NCI-H510A (cell line): Measurements from ENCODE around the gene SHE.

Source experiments
- DNase-seq: peaks from one replicate; lab custom pipeline; 2025; lab: John Stamatoyannopoulos, UW

Gene SHE

DNA sequence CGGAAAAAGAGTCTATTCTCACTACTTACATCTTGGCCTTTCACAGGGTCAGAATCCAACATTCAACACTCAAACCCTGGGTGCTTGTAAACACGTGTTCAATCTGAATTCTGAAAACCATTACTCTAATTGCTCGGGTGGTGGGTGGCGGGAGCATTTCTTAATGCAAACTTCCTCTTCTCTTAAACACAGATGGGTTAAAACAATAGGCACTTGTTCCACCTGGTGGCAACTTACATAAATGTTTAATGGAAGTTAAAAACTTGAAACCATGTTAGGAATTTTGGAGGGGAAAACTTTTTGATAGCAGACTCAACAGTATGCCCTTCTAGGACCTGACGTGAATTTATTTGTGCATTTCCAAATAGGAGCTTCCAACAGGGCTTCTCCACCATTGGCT is 23.6 kb downstream of the SHE start:
- DNase-seq: no peak

DNA sequence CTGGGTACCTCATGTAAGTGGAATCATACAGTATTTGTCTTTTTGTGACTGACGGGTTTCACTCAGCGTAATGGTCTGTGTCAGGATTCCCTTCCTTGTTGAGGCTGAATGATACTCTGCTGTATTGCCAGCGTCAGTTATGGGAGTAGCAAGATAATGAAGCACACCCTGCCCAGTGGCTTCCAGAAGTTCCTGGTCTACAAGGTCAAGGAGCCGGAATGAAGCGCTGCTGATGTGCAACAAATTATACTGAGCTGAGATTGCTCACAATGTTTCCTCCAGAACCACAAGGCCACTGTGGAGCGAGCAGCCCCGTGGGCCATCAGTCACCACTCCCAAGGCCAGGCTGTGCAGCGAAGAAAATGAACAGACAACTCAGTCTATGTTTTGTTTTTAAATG is 24.2 kb downstream of the SHE start:
- no peak for DNase-seq

DNA sequence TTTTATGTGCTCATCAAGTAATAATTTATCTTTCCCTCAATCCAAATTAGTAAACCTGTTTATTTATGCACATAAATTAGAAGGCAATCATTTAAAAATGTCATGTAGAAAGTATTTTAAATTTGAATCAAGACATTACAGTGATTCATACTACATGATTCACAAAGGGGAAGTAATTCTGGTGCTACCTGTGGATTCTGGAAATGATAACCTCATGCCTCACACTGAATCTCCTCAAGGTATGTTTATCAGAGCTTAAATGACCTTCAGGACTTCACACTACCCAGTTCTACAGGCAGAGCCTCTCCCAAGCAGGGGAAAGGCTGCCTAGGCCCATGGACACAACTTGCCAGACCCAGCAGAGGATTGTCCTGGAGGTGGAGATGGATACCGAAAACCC is 25.4 kb downstream of the SHE start:
- DNase-seq: no peak

- no peak for DNase-seq
These were observed 27.4 kb downstream of the SHE start for GRCh38 chr1:154474802-154475201.

- DNase-seq: no peak
These were observed 30.9 kb downstream of the SHE start for GRCh38 chr1:154471304-154471703.

DNA sequence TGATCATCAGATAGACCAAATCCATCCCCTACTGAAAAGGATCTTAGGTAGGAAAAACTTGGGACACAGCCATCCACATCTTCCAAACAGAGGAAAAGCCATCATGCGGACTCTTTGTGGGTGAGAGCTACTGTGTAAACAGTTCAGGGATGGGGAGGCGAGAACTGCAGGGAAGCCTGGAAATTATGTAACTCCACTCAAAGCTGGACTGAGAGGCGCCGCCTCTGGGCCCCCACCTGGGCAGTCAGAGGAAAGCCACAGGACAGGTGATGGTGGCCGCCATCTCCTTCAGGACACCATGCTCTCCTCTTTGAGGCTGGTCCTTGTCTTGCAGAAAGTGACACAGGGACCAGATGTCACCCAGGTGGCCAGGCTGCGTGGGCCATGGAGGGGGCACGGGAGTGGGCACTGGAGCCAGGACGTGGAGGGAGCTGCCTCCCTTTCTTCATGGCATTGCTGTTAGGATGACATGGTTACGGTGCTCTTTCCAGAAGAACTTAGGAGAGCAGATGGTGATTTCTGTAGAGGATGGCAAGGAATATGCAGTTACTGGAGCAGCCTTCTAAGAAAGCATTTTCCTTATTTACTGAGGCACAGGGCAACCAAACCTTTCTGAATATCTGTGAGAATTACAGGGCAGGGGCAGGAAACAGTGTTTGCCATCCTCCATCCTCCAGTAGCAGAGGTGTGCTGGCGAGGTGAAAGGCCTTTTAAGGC is 32.2 kb downstream of the SHE start:
- DNase-seq: peak; percentile 17

DNA sequence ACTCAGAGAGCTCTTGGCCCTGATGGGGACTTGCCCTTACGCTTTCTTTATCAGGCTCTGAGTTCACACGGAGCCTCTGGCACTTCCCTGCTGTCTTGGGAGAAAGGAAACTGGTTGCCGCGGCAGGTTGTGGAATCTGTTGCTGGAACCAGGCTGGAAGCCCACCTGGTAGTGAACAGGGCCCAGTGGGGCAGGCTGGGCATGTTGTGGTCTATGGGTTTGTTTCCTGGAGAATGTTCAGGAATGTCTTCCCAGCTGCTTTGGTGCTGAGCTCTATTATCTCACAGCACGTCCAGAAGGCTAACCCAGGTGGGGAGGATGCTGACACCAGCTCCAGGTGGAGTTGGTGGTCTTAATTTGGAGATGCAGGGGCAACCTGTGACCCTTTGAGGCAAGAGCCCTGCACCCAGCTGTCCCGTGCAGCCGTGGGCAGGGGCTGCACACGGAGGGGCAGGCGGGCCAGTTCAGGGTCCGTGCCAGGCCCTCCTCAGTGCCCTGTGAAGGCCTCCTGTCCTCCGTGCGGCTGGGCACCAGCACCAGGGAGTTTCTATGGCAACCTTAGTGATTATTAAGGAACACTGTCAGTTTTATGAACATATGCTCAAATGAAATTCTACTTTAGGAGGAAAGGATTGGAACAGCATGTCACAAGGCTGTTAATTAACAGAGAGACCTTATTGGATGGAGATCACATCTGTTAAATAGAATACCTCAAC is 33.5 kb downstream of the SHE start:
- no peak for DNase-seq

- no peak for DNase-seq
These were observed 34.6 kb downstream of the SHE start for GRCh38 chr1:154467434-154468102.

GRCh38 chr1:154466921-154467417 is 35.2 kb downstream of the SHE start:
- DNase-seq: no peak

DNA sequence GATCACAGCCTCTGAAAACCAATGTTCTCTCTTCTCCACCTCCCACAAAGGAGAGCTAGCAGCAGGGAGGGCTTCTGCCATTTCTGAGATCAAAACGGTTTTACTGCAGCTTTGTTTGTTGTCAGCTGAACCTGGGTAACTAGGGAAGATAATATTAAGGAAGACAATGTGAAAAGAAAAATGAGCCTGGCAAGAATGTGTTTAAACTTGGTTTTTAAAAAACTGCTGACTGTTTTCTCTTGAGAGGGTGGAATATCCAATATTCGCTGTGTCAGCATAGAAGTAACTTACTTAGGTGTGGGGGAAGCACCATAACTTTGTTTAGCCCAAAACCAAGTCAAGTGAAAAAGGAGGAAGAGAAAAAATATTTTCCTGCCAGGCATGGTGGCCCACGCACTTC is 36.0 kb downstream of the SHE start:
- DNase-seq: no peak

GRCh38 chr1:154465621-154466195 is 36.5 kb downstream of the SHE start:
- no peak for DNase-seq

- DNase-seq: no peak
These were observed 38.7 kb downstream of the SHE start for GRCh38 chr1:154463512-154463990.

- DNase-seq: no peak
These were observed 41.4 kb downstream of the SHE start for GRCh38 chr1:154460695-154461260.

DNA sequence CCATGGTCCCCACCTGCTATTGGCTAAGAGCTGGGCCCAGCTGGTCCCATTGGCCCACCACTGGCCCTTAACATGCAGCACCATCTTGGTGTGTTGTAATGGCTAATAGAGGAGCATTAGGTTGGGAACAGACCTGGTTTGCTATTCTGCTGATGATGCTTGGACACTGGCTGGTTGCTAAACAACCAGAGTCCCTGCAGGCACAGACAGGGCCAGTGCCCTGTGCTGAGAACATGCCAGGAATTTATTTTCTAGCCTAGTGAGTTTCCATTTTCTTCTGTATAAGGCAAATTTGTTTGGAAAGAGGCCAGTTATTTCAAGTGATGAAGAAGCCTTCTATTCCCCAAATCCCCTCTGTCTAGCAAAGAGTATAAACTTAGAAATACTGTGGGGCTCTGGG is 43.1 kb downstream of the SHE start:
- DNase-seq: no peak

DNA sequence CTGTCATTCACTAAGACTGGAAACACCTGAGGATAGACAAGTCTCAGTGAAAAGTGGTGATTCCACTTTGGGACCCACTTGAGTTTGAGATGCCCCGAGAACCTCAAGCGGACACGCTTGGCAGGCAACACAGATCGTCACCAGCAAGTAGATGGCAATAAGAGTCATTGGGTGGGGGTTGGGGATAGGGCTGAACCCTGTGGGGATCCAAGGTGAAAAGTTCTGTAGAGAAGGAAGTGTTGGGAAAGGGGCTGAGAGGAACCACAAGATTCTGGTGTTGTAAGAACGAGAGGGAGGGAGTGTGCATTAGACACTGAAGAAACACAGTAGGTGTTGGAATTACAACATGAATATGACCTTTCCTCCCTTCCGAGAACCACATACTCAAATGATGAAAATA is 45.6 kb downstream of the SHE start:
- DNase-seq: no peak

GRCh38 chr1:154454386-154455120 is 47.7 kb downstream of the SHE start:
- no peak for DNase-seq

DNA sequence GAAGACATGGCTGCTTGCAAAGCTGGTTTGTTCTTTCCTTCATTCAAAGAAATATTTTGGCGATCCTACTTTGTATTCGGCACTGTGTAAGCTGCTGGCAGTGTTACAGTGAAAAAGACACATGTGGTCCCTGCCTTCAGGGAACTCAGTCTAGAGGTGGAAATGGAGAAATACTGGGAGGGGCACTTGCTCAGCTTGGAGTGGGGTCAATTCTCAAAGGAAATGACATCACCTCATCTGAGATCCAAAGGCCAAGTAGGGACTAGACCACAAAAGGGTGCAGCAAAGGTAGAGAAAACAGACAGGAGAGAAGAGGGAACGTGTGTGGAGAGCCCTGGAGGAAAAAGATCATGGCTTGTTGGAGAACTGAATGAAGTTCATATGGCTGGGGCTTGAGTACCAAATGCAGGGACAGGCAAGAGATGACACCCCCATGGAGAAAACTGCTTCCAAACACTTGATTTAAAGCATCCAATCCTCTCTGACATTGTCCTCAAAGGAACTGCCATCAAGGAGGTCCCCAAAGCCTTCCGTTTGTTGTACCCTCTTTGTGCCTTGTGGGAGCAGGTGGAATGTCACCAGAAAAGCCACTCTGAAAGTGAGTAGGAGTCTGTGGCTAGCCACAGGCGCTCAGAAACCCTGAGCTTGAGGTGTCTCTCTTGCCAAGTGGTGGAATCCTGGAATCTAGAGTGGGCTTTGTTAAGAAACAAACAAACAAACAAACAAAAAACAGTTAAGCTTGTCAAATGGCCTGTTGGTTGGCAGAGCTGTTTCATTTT is 48.4 kb downstream of the SHE start:
- no peak for DNase-seq

DNA sequence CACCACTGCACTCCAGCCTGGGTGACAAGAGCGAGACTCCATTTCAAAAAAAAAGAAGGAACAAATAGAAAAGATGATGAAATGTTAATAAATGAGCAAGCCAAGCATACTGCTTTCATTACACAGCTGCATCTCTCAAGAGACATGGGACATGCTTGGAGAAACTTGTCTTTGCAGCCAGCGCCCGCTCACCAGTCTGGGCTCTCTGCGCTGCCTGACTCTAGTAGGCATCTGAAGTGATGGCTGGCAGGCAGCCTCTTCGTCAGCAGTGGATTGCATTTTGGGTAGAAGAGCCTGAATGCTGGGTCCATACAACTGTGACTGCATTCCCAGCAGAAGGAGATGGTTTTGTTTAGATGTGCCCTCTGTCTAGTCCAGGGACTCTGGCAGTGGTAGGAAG is 49.1 kb downstream of the SHE start:
- DNase-seq: no peak

DNA sequence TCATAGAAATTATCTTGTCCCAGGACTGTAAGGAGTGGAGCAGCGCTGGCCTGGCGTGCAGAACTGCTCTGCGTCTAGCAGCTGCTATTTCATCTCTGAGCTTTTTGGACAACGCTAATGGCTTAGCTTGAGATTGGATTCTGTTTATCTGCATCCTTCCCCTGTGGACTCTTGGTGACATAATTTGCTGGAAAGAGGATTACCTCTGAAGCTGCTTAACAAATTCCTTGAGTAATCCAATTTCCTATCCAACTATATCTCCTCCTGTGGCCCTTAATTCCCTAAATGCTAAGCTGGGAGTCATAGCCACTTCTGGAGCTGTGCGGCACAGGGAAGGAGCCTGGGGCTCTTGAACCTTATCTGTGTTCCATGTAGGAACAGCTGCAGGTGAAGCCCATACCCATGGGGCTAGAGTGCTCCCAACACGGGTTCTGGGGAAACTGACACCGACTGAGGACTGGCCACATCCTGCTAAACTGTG is 53.8 kb downstream of the SHE start:
- no peak for DNase-seq

GRCh38 chr1:154446789-154447188 is 55.4 kb downstream of the SHE start:
- no peak for DNase-seq

DNA sequence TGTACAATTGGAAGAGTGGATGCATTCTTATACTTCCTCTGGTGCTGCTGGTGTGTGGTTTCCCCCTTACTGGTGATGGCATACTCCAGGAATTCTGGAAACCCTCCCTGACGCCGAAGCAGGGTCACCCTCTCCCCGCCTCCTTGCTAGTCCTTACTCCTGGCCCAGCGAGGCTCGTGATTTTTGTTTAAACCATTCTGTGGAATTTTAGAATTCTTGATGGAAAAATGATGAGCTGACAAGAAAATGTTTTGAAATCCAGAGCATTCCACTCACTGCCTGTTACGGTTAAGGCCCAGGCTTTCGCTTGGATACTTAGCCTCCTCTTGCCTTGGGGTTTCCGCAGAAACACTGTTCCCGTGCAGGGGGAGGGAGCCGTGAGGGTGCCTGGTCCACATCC is 55.9 kb downstream of the SHE start:
- DNase-seq: no peak
